HCT116 (cell line): Measurements from ENCODE around the gene NECAP2. TPM values are rescaled to one million over a fixed set of nuclear protein-coding genes. Genes with fewer than 3 reads are reported as not detected.

Experiments
- ATAC-seq: fragments of 200-7000 bp; cut with Tn5 transposase; 2 replicates; pipeline ENCODE4 v1.9.1; 2020; ENCODE audit warnings: mild to moderate bottlenecking, moderate library complexity
- BruUV-seq: library from RNA; stranded (reverse); fragments of 400-500 nt; replicated peaks from 2 replicates; lab custom pipeline; 2021; lab: Mats Ljungman, UMichigan
- CTCF ChIA-PET: fragments of 300-600 bp; sonication (Branson Sonifier 250); formaldehyde crosslinking; loops from one replicate; lab custom pipeline; 2021; ENCODE audit warnings: antibody characterized with exemption; lab: Charles Lee
- POLR2A ChIA-PET: fragments of 300-600, 350-600 bp; sonication (Branson Sonifier 250); formaldehyde crosslinking; loops from one replicate; lab custom pipeline; 2021; ENCODE audit warnings: antibody characterized with exemption; lab: Charles Lee
- RAD21 ChIA-PET, 2 experiments: fragments of 300-600 bp; sonication (Branson Sonifier 250); formaldehyde crosslinking; loops; one replicate each; lab custom pipeline; 2023; ENCODE audit warnings: low total read pairs in 2 of 2; ENCODE audit not compliant: uncharacterized antibody in 2 of 2, unreplicated experiment in 2 of 2, low non-redundant PET in 1 of 2; lab: Charles Lee
- DNase-seq: peaks from one replicate; pipeline ENCODE4 v3.0.0-alpha.2; 2010; ENCODE audit warnings: low read depth, low spot score
- H2AFZ ChIP-seq: fragments of 200-600 bp; shearing (Covaris generic), sonication (generic); 2 replicates; pipeline ENCODE4 v1.6.1; 2017; ENCODE audit warnings: low read depth, mixed run types, mixed read lengths, antibody characterized with exemption, low read length; ENCODE audit not compliant: poor library complexity, severe bottlenecking
- H3K27ac ChIP-seq: 2 replicates; pipeline ENCODE4 v1.5.1; 2012; ENCODE audit warnings: low read depth, low read length
- H3K27me3 ChIP-seq: fragments of 200-600 bp; sonication (generic); 2 replicates; pipeline ENCODE4 v1.6.1; 2016; ENCODE audit warnings: mixed run types, low read length, mixed read lengths; ENCODE audit not compliant: insufficient read depth
- H3K36me3 ChIP-seq, 2 experiments: fragments of 200-500 bp in 1 of 2; fragments of 200-600 bp in 1 of 2; sonication (Bioruptor generic) in 1 of 2; sonication (generic) in 1 of 2; 2 replicates each; pipeline versions ENCODE4 v1.5.1 to v1.6.1; 2014 to 2016; ENCODE audit warnings: low read length in 2 of 2, inconsistent platforms in 1 of 2, mixed read lengths in 1 of 2, mixed run types in 1 of 2; ENCODE audit not compliant: insufficient read depth in 2 of 2, control insufficient read depth in 1 of 2
- H3K4me1 ChIP-seq, 2 experiments: fragments of 200-600 bp in 1 of 2; sonication (generic) in 1 of 2; 2 replicates each; pipeline versions ENCODE4 v1.5.1 to v1.6.1; 2012 to 2017; ENCODE audit warnings: low read length in 2 of 2, inconsistent platforms in 1 of 2, mild to moderate bottlenecking in 1 of 2, mixed read lengths in 1 of 2, mixed run types in 1 of 2, moderate library complexity in 1 of 2; ENCODE audit not compliant: insufficient read depth in 2 of 2, control insufficient read depth in 1 of 2
- H3K4me2 ChIP-seq: fragments of 200-600 bp; sonication (generic); 2 replicates; pipeline ENCODE4 v1.6.1; 2017; ENCODE audit warnings: mixed run types, low read length, mixed read lengths
- H3K4me3 ChIP-seq, 2 experiments: fragments of 200-600 bp in 1 of 2; sonication (generic) in 1 of 2; replicated peaks in 1 of 2; 2 replicates each; pipeline ENCODE4 v1.5.1; 2011 to 2016; ENCODE audit warnings: low read length in 2 of 2, control low read depth in 1 of 2, low read depth in 1 of 2, mild to moderate bottlenecking in 1 of 2, mixed read lengths in 1 of 2, mixed run types in 1 of 2
- H3K79me2 ChIP-seq: fragments of 200-600 bp; sonication (generic); 2 replicates; pipeline ENCODE4 v1.6.1; 2017; ENCODE audit warnings: mild to moderate bottlenecking, mixed run types, low read length, moderate library complexity, mixed read lengths; ENCODE audit not compliant: insufficient read depth
- H3K9ac ChIP-seq: fragments of 200-600 bp; sonication (generic); 2 replicates; pipeline ENCODE4 v1.6.1; 2016; ENCODE audit warnings: low read length, mixed read lengths
- H3K9me2 ChIP-seq: fragments of 200-600 bp; sonication (generic), shearing (Covaris generic); 2 replicates; pipeline ENCODE4 v1.6.1; 2017; ENCODE audit warnings: mixed run types, mild to moderate bottlenecking, moderate library complexity; ENCODE audit not compliant: insufficient read depth
- H3K9me3 ChIP-seq, 2 experiments: fragments of 200-500 bp in 1 of 2; fragments of 200-600 bp in 1 of 2; sonication (Bioruptor generic) in 1 of 2; sonication (generic) in 1 of 2; 2 replicates each; pipeline ENCODE4 v1.6.1; 2014 to 2017; ENCODE audit warnings: low read length in 2 of 2, mixed read lengths in 2 of 2, inconsistent platforms in 1 of 2, low read depth in 1 of 2, mild to moderate bottlenecking in 1 of 2, mixed run types in 1 of 2, moderate library complexity in 1 of 2; ENCODE audit not compliant: control insufficient read depth in 1 of 2, insufficient read depth in 1 of 2
- H4K20me1 ChIP-seq: fragments of 200-600 bp; sonication (generic), shearing (Covaris generic); 2 replicates; pipeline ENCODE4 v1.6.1; 2017; ENCODE audit warnings: mixed run types, mild to moderate bottlenecking, moderate library complexity; ENCODE audit not compliant: insufficient read depth
- CBX3 ChIP-seq: IDR thresholded peaks from 2 replicates; pipeline ENCODE4 v1.6.1; 2012; ENCODE audit warnings: low read depth
- CEBPB ChIP-seq: IDR thresholded peaks from 2 replicates; pipeline ENCODE4 v1.6.1; 2012; ENCODE audit warnings: low read depth
- EGR1 ChIP-seq: IDR thresholded peaks from 2 replicates; pipeline ENCODE4 v1.6.1; 2012; ENCODE audit warnings: low read depth
- ELF1 ChIP-seq: IDR thresholded peaks from 2 replicates; pipeline ENCODE4 v1.6.1; 2012; ENCODE audit warnings: low read depth, borderline replicate concordance
- EZH2 ChIP-seq: fragments of 200-600 bp; sonication (generic); IDR thresholded peaks from 2 replicates; pipeline ENCODE4 v1.6.1; 2017; ENCODE audit warnings: antibody characterized with exemption, mixed run types
- JUND ChIP-seq: IDR thresholded peaks from 2 replicates; pipeline ENCODE4 v1.6.1; 2012
- POLR2A ChIP-seq: IDR thresholded peaks from 2 replicates; pipeline ENCODE4 v1.7.0; 2011; ENCODE audit warnings: borderline replicate concordance; ENCODE audit not compliant: insufficient read depth, insufficient read length; ENCODE audit errors: extremely low read depth
- POLR2AphosphoS5 ChIP-seq: IDR thresholded peaks from 2 replicates; pipeline ENCODE4 v1.6.1; 2011; ENCODE audit warnings: mild to moderate bottlenecking, low read depth, low read length, moderate library complexity
- RAD21 ChIP-seq: IDR thresholded peaks from 2 replicates; pipeline ENCODE4 v1.6.1; 2012; ENCODE audit warnings: low read depth, mild to moderate bottlenecking
- SIN3A ChIP-seq: IDR thresholded peaks from 2 replicates; pipeline ENCODE4 v1.6.1; 2012; ENCODE audit warnings: low read depth
- TCF7L2 ChIP-seq: IDR thresholded peaks from 2 replicates; pipeline ENCODE4 v1.7.0; 2011; ENCODE audit warnings: borderline replicate concordance, inconsistent platforms; ENCODE audit not compliant: insufficient read depth, insufficient read length; ENCODE audit errors: extremely low read depth
- ZNF274 ChIP-seq: fragments of 200-500 bp; sonication (Bioruptor generic); IDR thresholded peaks from 2 replicates; pipeline ENCODE4 v1.6.1; 2014; ENCODE audit warnings: mild to moderate bottlenecking, low read depth, low read length, inconsistent platforms
- intact Hi-C: fragments of 100-400 bp; cut with micrococcal nuclease; formaldehyde crosslinking; loops from 2 replicates; pipeline ENCODE4 v1.10.0; 2022
- total RNA-seq: library from RNA; stranded (reverse); gene quantifications from one replicate; pipeline ENCODE4 v1.2.1, GENCODE V29; 2021; ENCODE audit not compliant: unreplicated experiment
- TF ChIP-seq, protein P1 (sequence below): IDR thresholded peaks from 2 replicates; pipeline ENCODE4 v1.6.1; 2012; ENCODE audit warnings: low read depth

NECAP2 gene
- total RNA-seq, 1 experiment from 2014 or later, result 35.5 TPM

DNA sequence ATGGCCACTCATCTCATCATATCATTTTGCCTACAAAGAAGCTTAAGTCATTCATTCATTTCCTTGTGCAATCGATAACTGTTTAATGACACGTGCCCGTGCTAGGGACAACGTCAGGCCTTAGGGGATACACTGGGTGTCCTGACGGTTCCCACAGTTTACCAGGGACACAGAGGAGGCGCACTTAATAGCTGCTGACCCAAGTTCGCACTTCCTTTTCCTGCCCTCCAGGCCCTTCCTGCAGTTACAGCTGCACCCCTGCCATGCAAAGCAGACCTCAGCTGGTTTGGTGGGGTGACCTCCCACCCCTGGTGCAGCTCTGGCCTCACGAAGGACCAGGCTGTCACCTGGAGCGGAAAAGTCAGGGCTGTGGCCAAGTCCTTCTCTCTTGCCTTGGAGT lies 7.5 kb upstream of the NECAP2 start (continued):
- TF ChIP-seq, protein P1, sequence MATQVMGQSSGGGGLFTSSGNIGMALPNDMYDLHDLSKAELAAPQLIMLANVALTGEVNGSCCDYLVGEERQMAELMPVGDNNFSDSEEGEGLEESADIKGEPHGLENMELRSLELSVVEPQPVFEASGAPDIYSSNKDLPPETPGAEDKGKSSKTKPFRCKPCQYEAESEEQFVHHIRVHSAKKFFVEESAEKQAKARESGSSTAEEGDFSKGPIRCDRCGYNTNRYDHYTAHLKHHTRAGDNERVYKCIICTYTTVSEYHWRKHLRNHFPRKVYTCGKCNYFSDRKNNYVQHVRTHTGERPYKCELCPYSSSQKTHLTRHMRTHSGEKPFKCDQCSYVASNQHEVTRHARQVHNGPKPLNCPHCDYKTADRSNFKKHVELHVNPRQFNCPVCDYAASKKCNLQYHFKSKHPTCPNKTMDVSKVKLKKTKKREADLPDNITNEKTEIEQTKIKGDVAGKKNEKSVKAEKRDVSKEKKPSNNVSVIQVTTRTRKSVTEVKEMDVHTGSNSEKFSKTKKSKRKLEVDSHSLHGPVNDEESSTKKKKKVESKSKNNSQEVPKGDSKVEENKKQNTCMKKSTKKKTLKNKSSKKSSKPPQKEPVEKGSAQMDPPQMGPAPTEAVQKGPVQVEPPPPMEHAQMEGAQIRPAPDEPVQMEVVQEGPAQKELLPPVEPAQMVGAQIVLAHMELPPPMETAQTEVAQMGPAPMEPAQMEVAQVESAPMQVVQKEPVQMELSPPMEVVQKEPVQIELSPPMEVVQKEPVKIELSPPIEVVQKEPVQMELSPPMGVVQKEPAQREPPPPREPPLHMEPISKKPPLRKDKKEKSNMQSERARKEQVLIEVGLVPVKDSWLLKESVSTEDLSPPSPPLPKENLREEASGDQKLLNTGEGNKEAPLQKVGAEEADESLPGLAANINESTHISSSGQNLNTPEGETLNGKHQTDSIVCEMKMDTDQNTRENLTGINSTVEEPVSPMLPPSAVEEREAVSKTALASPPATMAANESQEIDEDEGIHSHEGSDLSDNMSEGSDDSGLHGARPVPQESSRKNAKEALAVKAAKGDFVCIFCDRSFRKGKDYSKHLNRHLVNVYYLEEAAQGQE, result no peak
- no peak for TF ChIP-seq POLR2A
- TF ChIP-seq ELF1, result no peak
- TF ChIP-seq EZH2, result no peak

DNA sequence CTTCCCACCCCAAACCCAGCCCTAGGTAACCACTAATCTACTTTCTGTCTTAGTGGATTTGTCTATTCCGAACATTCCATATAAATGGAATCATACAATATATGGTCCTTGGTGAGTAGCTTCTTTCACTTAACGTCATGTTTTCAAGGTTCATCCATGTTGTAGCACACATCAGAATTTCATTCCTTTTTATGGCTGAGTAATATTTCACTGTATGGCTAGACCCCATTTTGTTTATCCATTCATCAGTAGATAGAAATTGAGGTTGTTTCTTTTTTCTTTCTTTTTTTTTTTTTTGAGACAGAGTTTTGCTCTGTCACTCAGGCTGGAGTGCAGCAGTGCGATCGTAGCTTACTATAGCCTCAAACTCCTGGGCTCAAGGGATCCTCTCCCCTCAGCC lies 6.5 kb upstream of the NECAP2 start:
- ChIA-PET RAD21 (interaction anchor here in 1 of 2 experiments (0.7 kb wide), 1 partner anchor 9 kb away, joined by 3 read pairs; no protein-coding TSS in a partner anchor), CTCF (no interaction called here), POLR2A (no interaction called here)
- no peak for ATAC-seq
- Histone ChIP-seq H3K27me3 (no peaks in the 10 kb centered on the region), H3K79me2 (no peaks in the 10 kb centered on the region), H3K27ac (no peak overlapping the region), H2AFZ (no peak overlapping the region), H4K20me1 (no peaks in the 10 kb centered on the region), H3K4me1 (peaks cover 0 to 4% of the 10 kb centered on the region in 2 experiments; a peak in 1 of 4 replicates), H3K9ac (no peak overlapping the region), H3K4me2 (no peak overlapping the region), H3K4me3 (no peak overlapping the region), H3K9me2 (no peaks in the 10 kb centered on the region), H3K36me3 (no peaks in the 10 kb centered on the region), H3K9me3 (no peaks in the 10 kb centered on the region)
- no TSS peak for BruUV-seq
- TF ChIP-seq EGR1, result no peak
- no peak for TF ChIP-seq JUND
- no peak for TF ChIP-seq SIN3A
- no peak for TF ChIP-seq RAD21
- no peak for TF ChIP-seq TCF7L2
- TF ChIP-seq POLR2AphosphoS5, result no peak
- no peak for TF ChIP-seq CEBPB
- no peak for TF ChIP-seq ZNF274
- no peak for TF ChIP-seq CBX3
- no peak for TF ChIP-seq POLR2A
- DNase-seq, result no peak
- intact Hi-C loops, result no loop called here
